Activated CD4-positive, alpha-beta T cell treated with anti-CD3 and anti-CD28 coated beads, Interleukin-2, amount 50 U/mL, for 24 hours (primary cell): ENCODE data around the gene CELA2B.

ENCODE experiments used
- DNase-seq, 2 donors: peaks; one replicate each; pipeline ENCODE4 v3.0.0-alpha.2; 2020; ENCODE audit warnings: low read depth in 1 of 2, low spot score in 1 of 2

CELA2B gene

DNA sequence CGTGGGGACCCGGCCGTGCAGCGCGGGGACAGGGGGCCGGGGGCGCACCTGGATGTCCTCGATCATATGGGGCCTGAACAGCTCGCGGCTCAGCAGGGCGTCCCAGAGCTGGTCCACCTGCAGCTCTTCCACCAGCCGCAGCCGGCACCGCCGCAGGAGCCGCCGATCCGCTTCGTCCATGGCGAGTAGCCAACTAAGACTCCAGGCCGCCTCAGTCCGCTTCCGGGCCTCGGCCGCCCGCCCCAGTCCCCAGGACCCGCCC is 48.0 kb downstream of the CELA2B start, which contains the start of gene CASP9:
TSS of gene CASP9 (minus strand) at position 195 of the 262 bp plus-strand sequence. CDS start at position 180, 15 bp downstream.
- no peak for DNase-seq

DNA sequence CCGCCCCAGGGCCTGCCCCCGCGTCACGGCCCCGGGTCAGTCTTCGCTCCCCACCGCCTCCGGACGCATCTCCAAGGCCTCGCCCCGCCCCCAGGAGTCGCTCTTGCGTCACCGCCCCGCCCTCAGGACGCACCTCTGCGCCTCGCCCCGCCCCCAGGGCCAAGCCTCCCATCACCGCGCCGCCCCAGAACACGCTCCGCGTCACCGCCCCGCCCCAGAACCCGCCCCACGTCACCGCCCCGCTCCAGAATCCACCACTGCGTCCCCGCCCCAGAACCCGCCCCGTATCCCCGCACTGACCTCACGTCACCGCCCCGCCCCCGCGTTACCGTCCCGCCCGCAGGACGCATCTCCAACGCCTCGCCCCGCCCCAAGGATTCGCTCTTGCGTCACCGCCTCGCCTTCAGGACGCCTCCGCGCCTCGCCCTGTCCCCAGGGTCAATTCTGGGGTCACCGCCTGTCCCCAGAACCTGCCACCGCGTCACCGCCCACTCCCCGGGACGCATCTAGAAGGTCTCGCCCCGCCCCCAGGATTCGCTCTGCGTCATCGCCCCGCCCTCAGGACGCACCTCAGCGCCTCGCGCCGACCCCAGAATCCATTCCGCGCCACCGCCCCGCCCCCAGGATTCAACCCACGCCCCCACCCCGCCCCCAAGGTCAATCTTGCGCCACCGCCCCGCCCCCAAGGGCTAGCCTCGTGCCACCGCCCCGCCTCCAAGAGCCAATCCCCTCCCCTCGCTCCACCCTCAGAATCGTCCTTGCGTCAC is 48.6 kb downstream of the CELA2B start:
- DNase-seq: peak; percentile 99 to 100

DNA sequence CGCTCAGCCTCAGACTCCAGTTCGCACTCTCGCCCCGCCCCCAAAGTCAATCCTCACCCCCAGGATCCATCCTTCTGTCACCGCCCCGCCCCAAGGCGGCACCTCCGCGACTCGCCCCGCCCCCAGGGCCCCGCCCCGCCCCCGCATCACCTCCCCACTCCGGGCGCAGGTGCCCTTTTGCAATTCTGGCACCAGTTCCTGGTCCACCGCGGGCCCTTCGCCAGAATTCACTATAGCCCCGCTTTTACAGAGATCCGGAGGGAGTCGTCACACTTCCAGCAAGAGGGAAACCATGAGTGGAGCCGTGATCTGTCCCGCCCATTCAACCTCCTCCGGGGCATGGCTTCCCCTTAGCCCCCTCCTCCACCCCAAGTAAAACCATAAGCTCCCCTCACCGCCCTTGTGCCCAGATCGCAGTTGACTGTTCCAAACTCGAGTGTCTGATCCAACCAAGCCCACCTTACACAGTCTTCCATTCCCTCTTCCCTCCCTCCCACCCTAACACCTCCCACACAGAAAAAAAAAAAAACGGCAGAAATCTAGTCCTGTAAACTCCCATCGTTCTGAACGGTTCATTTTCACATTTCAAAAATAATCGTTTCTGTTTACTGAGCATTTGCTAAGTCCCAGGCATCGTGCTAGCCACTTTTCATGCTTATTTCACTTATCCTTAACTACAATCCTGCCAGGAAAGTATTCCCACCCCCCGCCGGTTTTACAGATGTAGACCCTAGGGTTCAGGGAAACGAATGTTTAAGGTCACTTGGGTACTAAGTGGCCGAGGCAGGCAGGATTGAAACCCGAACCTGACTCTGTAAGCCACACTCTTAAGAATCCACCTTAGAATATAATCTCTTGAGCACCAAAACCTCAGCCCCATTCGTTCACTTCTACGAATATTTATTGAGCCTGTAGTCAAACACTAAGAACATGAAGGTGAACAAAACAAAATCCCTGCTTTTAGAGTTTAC is 49.4 kb downstream of the CELA2B start:
- no peak for DNase-seq

DNA sequence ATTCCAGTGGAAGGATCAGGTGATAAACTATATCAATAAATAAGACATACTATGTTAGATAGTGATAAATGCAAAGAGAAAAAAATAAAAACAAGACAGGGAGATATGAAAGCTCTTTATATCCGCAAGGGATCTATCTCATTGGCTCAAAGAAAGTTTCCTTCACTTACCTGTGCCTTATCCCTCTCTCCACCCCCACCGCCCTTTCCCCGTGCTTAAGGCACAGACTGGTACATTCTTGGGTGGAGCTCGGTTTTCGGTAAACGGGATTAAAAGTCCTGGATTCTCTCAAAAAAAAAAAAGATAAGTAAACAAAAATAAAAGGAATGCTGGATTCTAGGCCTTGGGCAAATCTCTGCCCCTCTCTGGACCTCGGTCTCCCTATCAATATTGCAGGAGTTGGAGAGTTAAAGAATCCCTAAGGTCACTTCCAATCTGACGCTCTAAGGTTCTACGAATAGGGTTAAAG is 50.2 kb downstream of the CELA2B start:
- no peak for DNase-seq

DNA sequence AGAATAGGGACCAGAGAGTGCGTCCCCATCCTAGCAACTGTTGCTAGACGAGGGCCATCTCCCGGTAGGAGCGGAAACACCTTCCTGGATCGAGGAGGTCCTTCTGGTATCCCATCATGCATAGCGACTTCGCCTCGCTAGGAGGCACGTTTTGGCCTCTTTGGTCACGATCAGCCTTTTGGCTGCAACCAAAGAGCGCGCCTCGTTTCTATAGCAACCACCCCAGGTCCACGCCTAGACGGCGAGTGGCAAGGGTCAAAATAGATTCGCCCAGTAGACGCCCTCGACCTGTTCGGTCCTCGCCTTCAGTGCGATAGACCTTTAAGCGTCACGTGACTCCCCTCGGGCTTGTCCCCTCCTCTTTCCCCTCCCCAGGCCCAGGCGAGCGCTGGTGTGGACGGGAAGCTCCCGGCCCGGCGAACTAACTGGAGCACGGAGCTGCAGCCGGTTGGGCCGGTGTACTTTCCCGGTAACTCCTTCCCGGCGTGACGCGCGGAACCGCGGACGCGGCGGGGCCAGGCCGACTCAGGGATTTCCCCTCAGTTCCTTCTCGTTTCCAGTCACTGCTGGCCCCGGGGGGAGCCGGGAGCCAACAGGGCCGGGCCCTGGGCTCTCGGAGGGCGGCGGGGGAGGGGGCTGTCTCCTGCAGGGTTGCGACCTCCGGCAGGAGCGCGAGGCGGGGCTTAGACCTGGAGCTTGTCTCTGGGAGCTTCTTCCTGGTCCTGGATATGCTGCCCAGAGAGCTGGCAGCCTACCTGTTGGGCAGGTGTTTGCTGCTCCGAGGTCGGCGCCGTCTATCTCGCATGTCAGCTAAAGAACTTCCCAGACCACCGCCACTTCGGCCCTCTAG is 50.8 kb downstream of the CELA2B start, which contains the start of gene DNAJC16:
TSS of gene DNAJC16 (plus strand) at position 359 of the 850 bp plus-strand sequence. CDS start 2,258 bp downstream, outside the sequence.
- DNase-seq: peak; percentile 84 to 98

DNA sequence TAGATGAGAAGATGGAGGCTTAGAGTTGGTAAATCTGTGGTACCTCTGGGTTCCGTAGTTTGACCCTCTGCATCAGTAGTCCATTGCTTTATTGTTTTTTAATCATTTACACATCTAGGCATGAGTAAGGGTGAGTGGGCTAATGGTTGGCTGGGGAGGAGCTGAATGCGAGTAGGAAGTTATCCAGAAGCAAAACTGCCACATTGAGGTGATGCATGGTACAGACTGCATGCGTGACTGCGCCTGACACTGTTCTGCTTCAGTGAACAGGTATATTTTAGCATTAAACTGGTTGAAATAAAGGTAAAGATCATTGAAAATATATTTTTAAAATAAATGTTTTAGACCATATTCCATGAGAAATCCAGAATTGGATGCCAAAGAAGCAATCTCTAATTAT is 55.1 kb downstream of the CELA2B start:
- DNase-seq: no peak

DNA sequence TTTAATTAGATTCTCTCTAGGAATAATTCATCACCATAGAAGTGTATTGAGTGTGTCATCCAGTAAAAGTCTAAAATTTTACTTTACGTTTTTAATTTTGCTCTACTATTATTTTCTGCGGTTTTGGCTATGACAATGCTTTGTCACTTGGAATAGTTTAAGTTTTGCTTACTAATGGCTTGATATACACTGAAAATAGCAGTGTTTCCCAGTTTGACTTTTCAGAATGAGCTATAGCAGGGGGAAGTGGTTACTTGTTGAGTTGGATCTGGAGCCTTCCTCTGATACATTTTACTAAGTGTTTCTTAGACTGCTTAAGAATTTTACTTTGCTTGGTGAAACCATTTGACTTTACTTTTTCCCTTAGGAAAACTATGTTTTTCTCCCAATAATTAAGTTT is 55.8 kb downstream of the CELA2B start:
- no peak for DNase-seq

DNA sequence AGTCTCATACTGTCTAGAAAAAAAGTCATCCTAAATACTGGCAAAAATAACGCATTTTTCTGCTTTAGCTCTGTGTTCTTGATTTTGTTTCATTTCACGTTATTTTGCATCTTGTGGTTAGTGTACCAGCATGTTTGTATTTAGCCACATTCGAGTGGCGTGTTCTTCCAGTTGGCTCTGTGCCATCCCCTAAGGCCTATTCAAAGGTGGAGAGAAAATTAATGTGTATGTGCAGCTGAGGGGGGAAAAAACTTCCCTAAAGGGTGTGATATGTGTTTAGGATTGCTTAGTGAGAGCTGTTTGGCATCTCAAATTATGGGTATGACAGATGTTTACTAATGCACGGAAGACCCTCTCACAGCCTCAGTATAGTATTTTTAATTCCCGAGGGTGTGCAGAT is 62.9 kb downstream of the CELA2B start:
- DNase-seq: no peak

DNA sequence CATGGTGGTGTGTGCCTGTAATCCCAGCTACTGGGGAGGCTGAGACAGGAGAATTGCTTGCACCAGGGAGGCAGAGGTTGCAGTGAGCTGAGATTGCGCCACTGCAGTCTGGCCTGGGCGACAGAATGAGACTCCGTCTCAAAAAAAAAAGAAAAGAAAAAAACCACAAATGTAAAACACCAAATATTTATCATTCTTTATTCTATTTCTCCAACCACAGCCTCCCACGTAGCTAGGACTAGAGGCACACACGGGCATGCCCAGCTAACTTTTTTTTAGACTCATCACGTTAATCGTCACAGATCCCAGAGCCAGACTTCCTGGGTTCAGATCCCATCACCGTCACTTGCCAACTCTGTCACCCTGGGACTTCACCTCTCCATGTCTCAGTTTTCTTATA is 64.3 kb downstream of the CELA2B start:
- DNase-seq: no peak
